OCI-LY1 (cell line): ENCODE measurements around the gene PRRC1.

Source experiments
- H2AFZ ChIP-seq: fragments of 200-600 bp; sonication (generic), shearing (Covaris generic); 2 replicates; pipeline ENCODE4 v1.6.0; 2014; ENCODE audit warnings: antibody characterized with exemption, mild to moderate bottlenecking, low read length
- H3F3A ChIP-seq: fragments of 200-600 bp; sonication (generic), shearing (Covaris generic); 2 replicates; pipeline ENCODE4 v1.6.0; 2014; ENCODE audit warnings: mild to moderate bottlenecking, antibody characterized with exemption, low read length, moderate library complexity; ENCODE audit not compliant: insufficient read depth
- H3K27ac ChIP-seq: fragments of 200-600 bp; sonication (generic); 2 replicates; pipeline ENCODE4 v1.5.1; 2014; ENCODE audit warnings: low read length, mixed run types, mild to moderate bottlenecking, low read depth; ENCODE audit not compliant: poor library complexity, severe bottlenecking
- H3K27me3 ChIP-seq: fragments of 200-600 bp; sonication (generic); 2 replicates; pipeline ENCODE4 v1.6.0; 2014; ENCODE audit warnings: antibody characterized with exemption, mild to moderate bottlenecking, low read length, moderate library complexity; ENCODE audit not compliant: insufficient read depth
- H3K36me3 ChIP-seq: fragments of 200-600 bp; sonication (generic); 2 replicates; pipeline ENCODE4 v1.6.1; 2014; ENCODE audit warnings: mild to moderate bottlenecking, antibody characterized with exemption, low read length, moderate library complexity, mixed read lengths; ENCODE audit not compliant: insufficient read depth
- H3K4me1 ChIP-seq: fragments of 200-600 bp; sonication (generic); 2 replicates; pipeline ENCODE4 v1.5.1; 2014; ENCODE audit warnings: mild to moderate bottlenecking, low read length, moderate library complexity; ENCODE audit not compliant: insufficient read depth, severe bottlenecking
- H3K4me2 ChIP-seq: fragments of 200-600 bp; sonication (generic), shearing (Covaris generic); 2 replicates; pipeline ENCODE4 v1.6.1; 2014; ENCODE audit warnings: low read length
- H3K4me3 ChIP-seq: fragments of 200-600 bp; sonication (generic); 2 replicates; pipeline ENCODE4 v1.5.1; 2014; ENCODE audit warnings: low read length, low read depth, mild to moderate bottlenecking, mixed read lengths; ENCODE audit not compliant: poor library complexity, severe bottlenecking
- H3K79me2 ChIP-seq: fragments of 200-600 bp; shearing (Covaris generic); 2 replicates; pipeline ENCODE4 v1.6.1; 2016; ENCODE audit warnings: mixed run types, low read length, mixed read lengths; ENCODE audit not compliant: insufficient read depth
- H3K9ac ChIP-seq: fragments of 200-600 bp; sonication (generic), shearing (Covaris generic); 2 replicates; pipeline ENCODE4 v1.6.1; 2014; ENCODE audit warnings: mild to moderate bottlenecking, low read length, mixed read lengths
- H3K9me2 ChIP-seq: fragments of 200-600 bp; sonication (generic), shearing (Covaris generic); 2 replicates; pipeline ENCODE4 v1.6.1; 2014; ENCODE audit warnings: low read depth, mild to moderate bottlenecking, low read length, mixed read lengths
- H3K9me3 ChIP-seq: fragments of 200-600 bp; shearing (Covaris generic); 2 replicates; pipeline ENCODE4 v1.6.1; 2014; ENCODE audit warnings: low read length, mixed read lengths
- H4K20me1 ChIP-seq: fragments of 200-600 bp; sonication (generic), shearing (Covaris generic); 2 replicates; pipeline ENCODE4 v1.6.0; 2016; ENCODE audit warnings: mild to moderate bottlenecking, low read length; ENCODE audit not compliant: insufficient read depth
- EZH2 ChIP-seq: fragments of 200-600 bp; sonication (generic), shearing (Covaris generic); IDR thresholded peaks from 2 replicates; pipeline ENCODE4 v1.8.0; 2017; ENCODE audit warnings: borderline replicate concordance, mixed run types, mild to moderate bottlenecking, antibody characterized with exemption, low read length, moderate library complexity, mixed read lengths
- TF ChIP-seq, protein P1 (sequence below): fragments of 200-600 bp; sonication (generic), shearing (Covaris generic); IDR thresholded peaks from 2 replicates; pipeline ENCODE4 v1.5.1; 2017; ENCODE audit warnings: mild to moderate bottlenecking, antibody characterized with exemption, low read length, moderate library complexity, mixed read lengths

The PRRC1 gene

DNA sequence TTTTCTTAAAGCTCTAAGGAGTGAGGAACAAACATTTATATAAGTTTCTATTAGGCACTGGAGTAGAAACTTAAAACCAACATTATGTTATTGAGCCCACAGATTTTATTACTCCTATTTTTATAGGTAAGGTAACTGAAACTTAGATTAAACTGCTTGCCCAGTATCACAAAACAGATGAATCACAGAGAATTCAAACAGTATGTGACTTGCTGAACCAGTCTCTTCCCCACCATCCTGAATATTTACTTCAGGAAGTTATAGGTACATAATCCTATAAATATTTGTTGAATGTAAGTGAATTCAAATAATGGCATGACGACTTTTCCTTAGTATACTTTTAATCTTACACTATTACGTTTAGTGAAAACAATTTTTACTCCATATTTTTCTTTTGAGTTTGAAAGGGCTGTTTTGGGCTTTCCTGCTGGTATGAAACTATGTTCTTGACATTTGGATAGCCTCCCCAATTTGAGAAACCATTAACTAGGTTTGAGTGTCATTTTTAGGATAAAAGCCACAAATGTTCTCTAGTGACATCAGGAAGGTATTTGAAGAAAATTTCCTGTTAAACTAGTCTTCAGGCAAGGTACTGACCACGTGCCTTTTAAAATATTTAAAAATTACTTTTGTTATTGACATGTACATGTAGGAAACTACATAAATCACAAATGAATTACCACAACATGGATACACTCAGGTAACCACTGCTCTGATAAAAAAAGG lies 39.3 kb downstream of the PRRC1 start:
- no peak for TF ChIP-seq EZH2
- TF ChIP-seq, protein P1, sequence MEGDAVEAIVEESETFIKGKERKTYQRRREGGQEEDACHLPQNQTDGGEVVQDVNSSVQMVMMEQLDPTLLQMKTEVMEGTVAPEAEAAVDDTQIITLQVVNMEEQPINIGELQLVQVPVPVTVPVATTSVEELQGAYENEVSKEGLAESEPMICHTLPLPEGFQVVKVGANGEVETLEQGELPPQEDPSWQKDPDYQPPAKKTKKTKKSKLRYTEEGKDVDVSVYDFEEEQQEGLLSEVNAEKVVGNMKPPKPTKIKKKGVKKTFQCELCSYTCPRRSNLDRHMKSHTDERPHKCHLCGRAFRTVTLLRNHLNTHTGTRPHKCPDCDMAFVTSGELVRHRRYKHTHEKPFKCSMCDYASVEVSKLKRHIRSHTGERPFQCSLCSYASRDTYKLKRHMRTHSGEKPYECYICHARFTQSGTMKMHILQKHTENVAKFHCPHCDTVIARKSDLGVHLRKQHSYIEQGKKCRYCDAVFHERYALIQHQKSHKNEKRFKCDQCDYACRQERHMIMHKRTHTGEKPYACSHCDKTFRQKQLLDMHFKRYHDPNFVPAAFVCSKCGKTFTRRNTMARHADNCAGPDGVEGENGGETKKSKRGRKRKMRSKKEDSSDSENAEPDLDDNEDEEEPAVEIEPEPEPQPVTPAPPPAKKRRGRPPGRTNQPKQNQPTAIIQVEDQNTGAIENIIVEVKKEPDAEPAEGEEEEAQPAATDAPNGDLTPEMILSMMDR: no peak
- Histone ChIP-seq H4K20me1 (no peaks in the 10 kb centered on the region), H3K27me3 (no peaks in the 10 kb centered on the region), H3K4me1 (no peaks in the 10 kb centered on the region), H3K9me3 (no peaks in the 10 kb centered on the region), H3K36me3 (peaks cover 26% of the 10 kb centered on the region), H3K9me2 (no peaks in the 10 kb centered on the region), H3K4me3 (no peak overlapping the region), H3K27ac (no peak overlapping the region), H3K79me2 (0 out of 2 replicates have a peak, but pooled peaks cover 6% of the 10 kb centered on the region), H3F3A (no peaks in the 10 kb centered on the region), H3K9ac (no peak overlapping the region), H2AFZ (no peak overlapping the region), H3K4me2 (no peak overlapping the region)

DNA sequence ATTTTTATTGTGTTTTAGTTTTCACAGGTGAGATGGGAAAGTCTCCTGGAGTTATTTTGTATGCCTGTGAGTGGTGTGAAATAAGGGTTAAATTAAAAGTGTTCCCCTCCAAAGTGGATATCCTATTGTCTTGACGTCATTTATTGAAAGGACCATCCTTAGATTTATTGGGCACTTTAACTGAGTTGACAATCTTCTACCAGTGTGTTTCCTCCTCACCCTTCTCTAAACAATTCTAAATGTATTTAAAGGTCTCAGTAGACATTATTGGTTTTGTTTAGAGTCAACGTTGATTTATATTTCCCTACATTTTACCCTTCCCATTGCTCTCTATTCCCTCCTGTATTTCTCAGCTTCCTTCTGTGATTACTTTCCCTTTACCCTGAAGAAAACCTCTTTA lies 40.8 kb downstream of the PRRC1 start:
- H3K9me2 ChIP-seq: no peaks in the 10 kb centered on the region
- H3K79me2 ChIP-seq: 0 out of 2 replicates have a peak, but pooled peaks cover 6% of the 10 kb centered on the region
- H3K9ac ChIP-seq: no peak overlapping the region
- H3K9me3 ChIP-seq: no peaks in the 10 kb centered on the region
- peaks cover 10% of the 10 kb centered on the region for H3K4me1 ChIP-seq
- H4K20me1 ChIP-seq: no peaks in the 10 kb centered on the region
- no peak overlapping the region for H3K4me3 ChIP-seq
- no peak overlapping the region for H3K4me2 ChIP-seq
- H3K27ac ChIP-seq: no peak overlapping the region
- H3K36me3 ChIP-seq: peaks cover 15% of the 10 kb centered on the region
- no peak overlapping the region for H2AFZ ChIP-seq
- H3K27me3 ChIP-seq: no peaks in the 10 kb centered on the region
- no peak for TF ChIP-seq EZH2
- TF ChIP-seq, protein P1: no peak
- no peaks in the 10 kb centered on the region for H3F3A ChIP-seq

DNA sequence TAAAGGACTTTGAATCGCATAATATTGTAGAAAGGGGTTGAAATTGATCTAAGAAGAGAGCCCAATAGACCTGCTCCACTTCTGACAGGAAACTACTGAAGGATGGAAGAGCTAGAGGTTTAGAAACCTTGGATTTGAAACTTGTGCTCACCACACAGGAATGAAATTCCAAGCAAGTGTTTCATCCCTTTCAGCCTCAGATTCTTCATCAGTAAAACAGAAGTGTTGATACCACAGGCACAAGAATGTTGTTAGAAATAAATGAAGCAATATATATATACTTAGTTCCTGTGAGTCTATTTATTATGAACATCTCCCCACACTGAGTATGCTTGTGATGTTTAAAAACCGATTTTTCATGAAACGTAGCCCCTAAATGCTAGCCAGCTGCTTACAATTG lies 43.8 kb downstream of the PRRC1 start:
- Histone ChIP-seq H3K27me3 (no peaks in the 10 kb centered on the region), H3K36me3 (no peaks in the 10 kb centered on the region), H3K9me2 (no peaks in the 10 kb centered on the region), H3K4me2 (no peak overlapping the region), H3K9me3 (no peaks in the 10 kb centered on the region), H2AFZ (no peak overlapping the region), H3K9ac (no peak overlapping the region), H3F3A (no peaks in the 10 kb centered on the region), H4K20me1 (no peaks in the 10 kb centered on the region), H3K79me2 (0 out of 2 replicates have a peak, but pooled peaks cover 6% of the 10 kb centered on the region), H3K27ac (no peak overlapping the region), H3K4me3 (no peak overlapping the region), H3K4me1 (peaks cover 38% of the 10 kb centered on the region)
- TF ChIP-seq, protein P1: no peak
- TF ChIP-seq EZH2: no peak
